A549 (cell line): ENCODE data around the gene VDAC1. TPM values are rescaled to one million over a fixed set of nuclear protein-coding genes. Genes with fewer than 3 reads are reported as not detected.

Experiments
- ATAC-seq, 2 experiments: fragments of 200-7000 bp in 1 of 2; fragments of >200 bp in 1 of 2; cut with Nextera tagmentation in 1 of 2; cut with Tn5 transposase in 1 of 2; 3 replicates each; pipeline versions ENCODE4 v1.8.0 to v1.9.1; 2018 to 2020; ENCODE audit warnings: mild to moderate bottlenecking in 1 of 2, moderate library complexity in 1 of 2
- CTCF ChIA-PET: fragments of 300-600 bp; sonication (Branson Sonifier 250); formaldehyde crosslinking; extraction: SDS; loops from one replicate; lab custom pipeline; 2021; ENCODE audit warnings: antibody characterized with exemption, inconsistent platforms; lab: Yijun Ruan, JAX
- POLR2A ChIA-PET: fragments of 350-600 bp; formaldehyde crosslinking; extraction: SDS; loops from one replicate; lab custom pipeline; 2021; ENCODE audit warnings: antibody characterized with exemption, inconsistent platforms; lab: Yijun Ruan, JAX
- DNase-seq, 2 experiments: peaks; one replicate each; pipeline versions ENCODE4 v3.0.0 to v3.0.0-alpha.2; 2011 to 2016; ENCODE audit warnings: low read depth in 1 of 2, low spot score in 1 of 2
- FAIRE-seq: peaks from 2 replicates; lab custom pipeline; 2011; peaks lifted over from hg19 to GRCh38; lab: Jason Lieb, UNC
- H3K27ac ChIP-seq, 2 experiments: fragments of >200 bp; sonication (Bioruptor Twin); formaldehyde crosslinking; 3 replicates each; pipeline ENCODE4 v1.5.1; 2016 to 2017
- H3K4me1 ChIP-seq: fragments of >200 bp; sonication (Bioruptor Twin); formaldehyde crosslinking; 3 replicates; pipeline ENCODE4 v1.6.1; 2016
- H3K4me2 ChIP-seq: fragments of >200 bp; sonication (Bioruptor Twin); formaldehyde crosslinking; 3 replicates; pipeline ENCODE4 v1.6.1; 2016
- H3K4me3 ChIP-seq: fragments of >200 bp; sonication (Bioruptor Twin); formaldehyde crosslinking; 3 replicates; pipeline ENCODE4 v1.5.1; 2016
- H3K9me3 ChIP-seq: fragments of >200 bp; sonication (Bioruptor Twin); formaldehyde crosslinking; 3 replicates; pipeline ENCODE4 v1.6.1; 2016
- CBX2 ChIP-seq: fragments of 200-600 bp; sonication (generic); IDR thresholded peaks from 2 replicates; pipeline ENCODE4 v1.6.1; 2016; ENCODE audit warnings: low read depth, mild to moderate bottlenecking, borderline replicate concordance
- CHD4 ChIP-seq: fragments of 200-600 bp; sonication (generic); IDR thresholded peaks from 2 replicates; pipeline ENCODE4 v1.6.1; 2016; ENCODE audit warnings: antibody characterized with exemption, mild to moderate bottlenecking, borderline replicate concordance
- CTCF ChIP-seq: fragments of >200 bp; sonication (Bioruptor Twin); formaldehyde crosslinking; IDR thresholded peaks from 3 replicates; pipeline ENCODE4 v1.5.1; 2016
- EHF ChIP-seq: fragments of 250-450 bp; sonication (Bioruptor Pico); IDR thresholded peaks from 2 replicates; pipeline ENCODE4 v1.5.0; 2020; ENCODE audit warnings: mild to moderate bottlenecking
- EHMT2 ChIP-seq: fragments of 200-600 bp; sonication (generic); IDR thresholded peaks from 2 replicates; pipeline ENCODE4 v1.6.1; 2016; ENCODE audit warnings: antibody characterized with exemption, low read depth, mild to moderate bottlenecking, moderate library complexity
- HES2 ChIP-seq: fragments of >200 bp; sonication (Bioruptor Twin); formaldehyde crosslinking; IDR thresholded peaks from 2 replicates; pipeline ENCODE4 v1.6.1; 2016
- HOXA7 ChIP-seq: fragments of 250-450 bp; sonication (Bioruptor Pico); IDR thresholded peaks from 2 replicates; pipeline ENCODE4 v1.5.0; 2020; ENCODE audit warnings: mild to moderate bottlenecking, moderate library complexity
- MAZ ChIP-seq: fragments of 150-350 bp; IDR thresholded peaks from 2 replicates; pipeline ENCODE4 v1.6.1; 2014; ENCODE audit warnings: antibody characterized with exemption, low read depth, low read length, borderline replicate concordance
- NPAS2 ChIP-seq: fragments of 250-450 bp; sonication (Bioruptor Pico); IDR thresholded peaks from 2 replicates; pipeline ENCODE4 v1.8.0; 2022; ENCODE audit warnings: mild to moderate bottlenecking, moderate library complexity, borderline replicate concordance
- NR3C1 ChIP-seq: fragments of >200 bp; sonication (Bioruptor Twin); formaldehyde crosslinking; IDR thresholded peaks from 3 replicates; pipeline ENCODE4 v1.6.1; 2017
- POLR2A ChIP-seq: IDR thresholded peaks from 2 replicates; pipeline ENCODE4 v1.6.1; 2012; ENCODE audit warnings: mild to moderate bottlenecking, low read length
- POLR2AphosphoS2 ChIP-seq: conservative IDR thresholded peaks from 2 replicates; pipeline ENCODE4 v1.6.1; 2012; ENCODE audit warnings: low read length, improper control_type of control experiment, inconsistent platforms
- RARB ChIP-seq: fragments of 250-450 bp; sonication (Bioruptor Pico); IDR thresholded peaks from 2 replicates; pipeline ENCODE4 v1.8.0; 2021; ENCODE audit warnings: mild to moderate bottlenecking, moderate library complexity
- SMC3 ChIP-seq: fragments of >200 bp; sonication (Bioruptor Twin); formaldehyde crosslinking; IDR thresholded peaks from 3 replicates; pipeline ENCODE4 v1.6.1; 2018; ENCODE audit warnings: inconsistent platforms
- ZC3H11A ChIP-seq: fragments of 450-650 bp; IDR thresholded peaks from 2 replicates; pipeline ENCODE4 v1.6.1; 2014; ENCODE audit warnings: antibody characterized with exemption, mild to moderate bottlenecking
- ZNF302 ChIP-seq: fragments of 250-450 bp; sonication (Bioruptor Pico); IDR thresholded peaks from 2 replicates; pipeline ENCODE4 v1.9.0; 2021; ENCODE audit warnings: inconsistent platforms, mild to moderate bottlenecking, moderate library complexity
- ZSCAN20 ChIP-seq: fragments of 250-450 bp; sonication (Bioruptor Pico); IDR thresholded peaks from 2 replicates; pipeline ENCODE4 v1.8.0; 2022; ENCODE audit warnings: mild to moderate bottlenecking, moderate library complexity
- WGBS: methylation state at CpG from one replicate; pipeline ENCODE4 v1.1.6; 2017; ENCODE audit errors: missing lambda C conversion rate; 5-methylcytosine and 5-hydroxymethylcytosine counted together
- polyA plus RNA-seq, 4 experiments: library from polyadenylated mRNA; depleted of rRNA in 3 of 4; stranded (reverse); fragments of >200 nt; fragmentation: RNase III in 1 of 4; extraction: RNeasy Plus Mini Kit Qiagen cat#74134 plus additional on column Dnase treatment in 1 of 4; gene quantifications; 2 replicates in 3 of 4; 3 replicates in 1 of 4; pipeline ENCODE4 v1.2.3, GENCODE V29; 2011 to 2017
- TF ChIP-seq, protein P1 (sequence below): IDR thresholded peaks from 2 replicates; pipeline ENCODE4 v1.6.1; 2012; ENCODE audit warnings: low read depth, borderline replicate concordance
- TF ChIP-seq, protein P2 (sequence below): fragments of 150-350 bp; IDR thresholded peaks from 2 replicates; pipeline ENCODE4 v1.6.1; 2014; ENCODE audit warnings: low read depth, mild to moderate bottlenecking, low read length

Gene VDAC1
- polyA plus RNA-seq, 2 of the 4 experiments (the other 2 are of a cell fraction), result 369 to 442 TPM

DNA sequence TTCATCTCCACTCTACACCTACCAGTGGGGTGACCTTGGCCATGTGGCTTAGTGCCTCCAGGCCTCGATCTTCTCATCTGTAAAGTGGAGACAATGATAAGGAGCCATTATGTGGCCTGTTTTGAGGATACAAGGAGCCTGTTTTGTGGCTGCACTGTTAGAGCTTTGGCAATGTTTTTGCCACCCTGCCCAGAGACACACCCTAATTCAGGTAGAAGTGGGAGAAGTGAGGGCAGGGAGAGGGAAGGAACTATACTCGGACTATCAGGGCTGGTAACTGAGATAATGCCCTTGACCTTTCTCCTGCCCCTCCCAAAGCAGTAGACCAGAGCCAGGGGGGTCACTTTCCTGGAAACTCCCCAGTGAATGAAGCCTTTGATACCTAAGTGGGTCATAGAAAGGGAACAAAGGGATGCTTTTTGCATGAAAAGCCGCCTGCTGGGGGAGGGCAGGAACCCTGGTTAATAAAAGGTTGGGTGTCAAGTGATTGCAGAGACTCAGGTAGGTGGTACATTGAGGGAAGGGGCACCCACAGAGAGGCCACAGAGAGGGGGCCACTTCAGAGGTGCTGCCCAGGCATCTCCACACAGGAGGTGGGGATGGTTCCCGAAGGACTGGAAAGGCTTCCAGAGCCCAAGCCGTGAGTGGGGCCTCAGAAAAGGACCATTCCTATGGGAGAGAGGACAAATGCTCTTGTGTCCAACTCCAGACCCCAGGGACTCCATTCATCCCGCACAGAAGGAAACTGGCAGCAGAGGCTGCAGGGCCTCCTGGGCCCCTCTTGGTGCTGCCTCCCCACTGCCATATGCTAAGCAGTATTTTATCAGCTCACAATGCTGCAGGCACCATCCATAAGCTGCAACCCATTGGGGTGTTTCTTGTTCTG lies 42.3 kb upstream of the VDAC1 start:
- no peak overlapping the region for H3K4me3 ChIP-seq
- WGBS, result 68% methylated on average over 6 of the region's 6 CpGs
- POLR2A ChIA-PET, result no interaction called here
- no peaks in the 10 kb centered on the region for H3K4me1 ChIP-seq
- TF ChIP-seq, protein P1, sequence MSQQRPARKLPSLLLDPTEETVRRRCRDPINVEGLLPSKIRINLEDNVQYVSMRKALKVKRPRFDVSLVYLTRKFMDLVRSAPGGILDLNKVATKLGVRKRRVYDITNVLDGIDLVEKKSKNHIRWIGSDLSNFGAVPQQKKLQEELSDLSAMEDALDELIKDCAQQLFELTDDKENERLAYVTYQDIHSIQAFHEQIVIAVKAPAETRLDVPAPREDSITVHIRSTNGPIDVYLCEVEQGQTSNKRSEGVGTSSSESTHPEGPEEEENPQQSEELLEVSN, result no peak
- FAIRE-seq, result no peak
- no peaks in the 10 kb centered on the region for H3K9me3 ChIP-seq
- DNase-seq, result no peak
- no peak for ATAC-seq
- H3K27ac ChIP-seq, result no peak overlapping the region
- CTCF ChIA-PET, result interaction anchor here (9.8 to 16.1 kb wide), 2 partner anchors 6 to 94 kb away, joined by 108 to 546 read pairs; no protein-coding TSS in a partner anchor
- H3K4me2 ChIP-seq, result no peak overlapping the region

DNA sequence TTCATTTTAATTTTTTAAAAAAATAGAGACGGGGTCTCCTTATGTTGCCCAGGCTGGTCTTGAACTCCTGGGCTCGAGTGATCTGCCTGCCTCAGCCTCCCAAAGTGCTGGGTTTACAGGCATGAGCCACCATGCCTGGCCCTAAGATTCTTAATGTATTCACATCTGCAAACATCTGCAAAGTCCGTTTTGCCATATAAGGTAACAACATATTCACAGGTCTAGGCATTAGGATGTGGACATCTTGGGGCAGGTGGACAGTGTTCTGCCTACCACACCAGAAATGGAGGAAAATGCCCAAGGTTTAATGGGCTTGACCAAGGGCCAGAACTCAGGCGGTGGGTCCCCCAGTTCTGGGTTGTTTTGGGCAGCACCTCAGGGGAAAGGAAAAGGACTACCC lies 41.6 kb upstream of the VDAC1 start:
- no peak for DNase-seq
- Histone ChIP-seq H3K4me2 (no peak overlapping the region), H3K4me1 (no peaks in the 10 kb centered on the region)
- TF ChIP-seq POLR2A, result no peak
- TF ChIP-seq, all 56 proteins: peak for 0
- Histone ChIP-seq H3K4me3 (no peak overlapping the region), H3K9me3 (no peaks in the 10 kb centered on the region), H3K27ac (no peak overlapping the region)
- WGBS, result 68% methylated on average over 4 of the region's 4 CpGs
- no peak for FAIRE-seq
- ChIA-PET CTCF (interaction anchor here (16.1 kb wide), 1 partner anchor 95 kb away, joined by 546 read pairs; no protein-coding TSS in a partner anchor), POLR2A (no interaction called here)
- ATAC-seq, result no peak

DNA sequence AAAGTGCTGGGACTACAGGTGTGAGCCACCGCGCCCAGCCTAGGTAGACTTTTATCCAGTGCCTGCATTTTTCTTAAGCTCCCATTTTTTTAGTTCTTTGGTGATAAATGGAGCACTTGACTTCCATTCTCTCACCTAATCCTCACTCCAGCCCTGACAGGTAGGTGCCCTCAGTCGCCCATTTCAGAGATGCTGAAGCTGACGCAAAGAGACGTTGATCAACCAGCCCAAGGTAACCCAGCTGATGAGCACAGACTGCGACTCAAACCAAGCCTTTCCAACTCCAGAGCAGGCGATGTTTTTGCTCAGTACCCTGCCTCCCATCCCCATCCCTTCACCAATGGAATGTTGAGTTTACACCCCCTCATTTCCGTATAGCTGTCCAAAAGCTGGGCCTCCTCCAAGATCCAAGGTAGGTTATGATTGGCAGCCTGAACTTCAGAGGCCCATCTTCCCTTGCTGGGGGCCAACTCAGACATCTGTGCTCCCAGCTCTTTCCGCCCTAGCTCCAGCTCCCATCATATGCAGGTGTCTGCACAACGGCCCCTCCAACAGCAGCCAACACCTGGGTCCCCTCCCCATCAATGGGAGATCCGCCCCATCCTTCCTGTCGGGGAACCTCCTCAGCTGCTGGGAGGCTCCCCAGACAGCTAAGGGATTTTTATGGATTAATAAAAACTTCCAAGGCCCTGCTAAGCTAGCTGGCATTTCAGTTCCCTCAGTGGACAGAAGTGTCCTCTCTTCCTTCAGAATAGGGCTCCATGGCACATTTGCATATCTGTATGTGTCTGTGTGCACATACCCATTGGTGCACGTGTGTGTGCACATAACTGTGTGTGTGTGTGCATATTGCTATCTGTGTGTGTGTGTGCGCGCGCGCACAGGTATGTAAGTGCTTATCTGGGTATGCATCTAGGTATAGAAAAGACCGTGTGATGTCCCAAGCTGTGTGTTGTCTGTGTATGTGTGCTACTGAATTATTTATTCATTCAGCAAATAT lies 39.3 kb upstream of the VDAC1 start:
- H3K4me2 ChIP-seq, result no peak overlapping the region
- POLR2A ChIA-PET, result interaction anchor here (0.5 kb wide), 1 partner anchor 93 kb away, joined by 5 read pairs; no protein-coding TSS in a partner anchor

GRCh38 chr5:134041570-134042411 lies 37.0 kb upstream of the VDAC1 start:
- ChIA-PET POLR2A (no interaction called here), CTCF (interaction anchor here (0.6 to 16.1 kb wide), 13 partner anchors 10 to 248 kb away, joined by 3 to 546 read pairs (median 57); partner anchors contain the start of gene TCF7)
- DNase-seq (no peak), ATAC-seq (no peak), FAIRE-seq (no peak)
- H3K9me3 ChIP-seq, result no peaks in the 10 kb centered on the region
- no peak overlapping the region for H3K4me2 ChIP-seq
- TF ChIP-seq SMC3, result no peak
- TF ChIP-seq ZC3H11A, result no peak
- TF ChIP-seq CHD4, result no peak
- no peak for TF ChIP-seq EHF (CRISPR knock-in tag)
- TF ChIP-seq MAZ, result no peak
- no peak for TF ChIP-seq NPAS2 (CRISPR knock-in tag)
- no peak for TF ChIP-seq CBX2
- no peak for TF ChIP-seq RARB (CRISPR knock-in tag)
- no peak for TF ChIP-seq CTCF
- no peak for TF ChIP-seq EHMT2
- TF ChIP-seq NR3C1, result no peak
- TF ChIP-seq, protein P2, sequence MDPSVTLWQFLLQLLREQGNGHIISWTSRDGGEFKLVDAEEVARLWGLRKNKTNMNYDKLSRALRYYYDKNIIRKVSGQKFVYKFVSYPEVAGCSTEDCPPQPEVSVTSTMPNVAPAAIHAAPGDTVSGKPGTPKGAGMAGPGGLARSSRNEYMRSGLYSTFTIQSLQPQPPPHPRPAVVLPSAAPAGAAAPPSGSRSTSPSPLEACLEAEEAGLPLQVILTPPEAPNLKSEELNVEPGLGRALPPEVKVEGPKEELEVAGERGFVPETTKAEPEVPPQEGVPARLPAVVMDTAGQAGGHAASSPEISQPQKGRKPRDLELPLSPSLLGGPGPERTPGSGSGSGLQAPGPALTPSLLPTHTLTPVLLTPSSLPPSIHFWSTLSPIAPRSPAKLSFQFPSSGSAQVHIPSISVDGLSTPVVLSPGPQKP, result no peak
- no peak for TF ChIP-seq HES2
- no peak for TF ChIP-seq ZSCAN20 (CRISPR knock-in tag)
- no peak overlapping the region for H3K4me3 ChIP-seq
- WGBS, result 73% methylated on average over 10 of the region's 11 CpGs
- H3K27ac ChIP-seq, result no peak overlapping the region
- H3K4me1 ChIP-seq, result no peaks in the 10 kb centered on the region

More for the DNA sequence above, 39.3 kb upstream of the VDAC1 start:
- H3K27ac ChIP-seq, result no peak overlapping the region
- no peak for ATAC-seq
- WGBS, result 81% methylated on average over 18 of the region's 18 CpGs
- TF ChIP-seq HOXA7, result no peak
- TF ChIP-seq POLR2AphosphoS2, result no peak
- no peak for TF ChIP-seq ZNF302 (CRISPR knock-in tag)
- TF ChIP-seq, all 56 proteins: peak for 0
- CTCF ChIA-PET, result interaction anchor here (0.8 to 16.1 kb wide), 9 partner anchors 13 to 245 kb away, joined by 3 to 546 read pairs (median 4); no protein-coding TSS in a partner anchor
- Histone ChIP-seq H3K4me3 (no peak overlapping the region), H3K9me3 (no peaks in the 10 kb centered on the region), H3K4me1 (no peaks in the 10 kb centered on the region)
- FAIRE-seq, result no peak
- DNase-seq, result no peak
